Sigmoid colon (tissue), 4 donors: ENCODE data around the gene ZNF324B.

Source experiments
- CTCF ChIP-seq, 4 experiments: fragments of 450-650 bp in 3 of 4; fragments of 200-600 bp in 1 of 4; IDR thresholded peaks; one replicate each; pipeline ENCODE4 v1.5.1; 2016 to 2019; ENCODE audit warnings: antibody characterized with exemption in 4 of 4, mild to moderate bottlenecking in 3 of 4, moderate library complexity in 2 of 4
- EP300 ChIP-seq, 4 donors: sonication (generic); formaldehyde crosslinking; IDR thresholded peaks; one replicate each; pipeline ENCODE4 v1.6.1; 2017; ENCODE audit warnings: antibody characterized with exemption in 4 of 4
- POLR2AphosphoS5 ChIP-seq, 4 donors: sonication (generic); formaldehyde crosslinking; IDR thresholded peaks; one replicate each; pipeline ENCODE4 v1.6.1; 2017; ENCODE audit warnings: antibody characterized with exemption in 4 of 4

- TF ChIP-seq POLR2AphosphoS5 (IDR thresholded peaks at IDR 0.05): no peak
- no peak for TF ChIP-seq CTCF (IDR thresholded peaks at IDR 0.05)
- TF ChIP-seq EP300 (IDR thresholded peaks at IDR 0.05): no peak
Measured at GRCh38 chr19:58407658-58408151, 43.7 kb upstream of the ZNF324B start.
